NT2/D1 (cell line): ENCODE data around the gene SYT8.
"Not testable (repeated sequence)": the region's sequence is repeated elsewhere in the genome, so short reads cannot be mapped to it uniquely, and the experiment has no call there.

Source experiments
- DNase-seq: peaks from one replicate; pipeline ENCODE4 v3.0.0-alpha.2; 2011; ENCODE audit warnings: low read depth, low spot score
- H3K27me3 ChIP-seq: 2 replicates; pipeline ENCODE4 v1.6.0; 2011; ENCODE audit warnings: mild to moderate bottlenecking; ENCODE audit not compliant: insufficient read length, insufficient read depth
- H3K36me3 ChIP-seq: 2 replicates; pipeline ENCODE4 v1.6.1; 2011; ENCODE audit warnings: mild to moderate bottlenecking, low read length, mixed read lengths; ENCODE audit not compliant: insufficient read depth, insufficient read length
- H3K4me1 ChIP-seq: 2 replicates; pipeline ENCODE4 v1.5.1; 2011; ENCODE audit not compliant: insufficient read depth, insufficient read length
- H3K4me3 ChIP-seq: 2 replicates; pipeline ENCODE4 v1.5.1; 2011; ENCODE audit warnings: low read depth; ENCODE audit not compliant: insufficient read length
- H3K9ac ChIP-seq: 2 replicates; pipeline ENCODE4 v1.6.0; 2011; ENCODE audit warnings: low read depth; ENCODE audit not compliant: insufficient read length
- H3K9me3 ChIP-seq: 2 replicates; pipeline ENCODE4 v1.5.1; 2011; ENCODE audit warnings: mild to moderate bottlenecking, low read length; ENCODE audit not compliant: insufficient read depth
- SUZ12 ChIP-seq: IDR thresholded peaks from 2 replicates; pipeline ENCODE4 v1.6.1; 2011; ENCODE audit not compliant: insufficient read length, insufficient read depth; ENCODE audit errors: extremely low read depth
- YY1 ChIP-seq: IDR thresholded peaks from 2 replicates; pipeline ENCODE4 v1.6.1; 2011; ENCODE audit not compliant: insufficient read length, insufficient read depth
- ZNF274 ChIP-seq: IDR thresholded peaks from 2 replicates; pipeline ENCODE4 v1.6.1; 2011; ENCODE audit warnings: mild to moderate bottlenecking, low read depth, low read length

Gene SYT8

DNA sequence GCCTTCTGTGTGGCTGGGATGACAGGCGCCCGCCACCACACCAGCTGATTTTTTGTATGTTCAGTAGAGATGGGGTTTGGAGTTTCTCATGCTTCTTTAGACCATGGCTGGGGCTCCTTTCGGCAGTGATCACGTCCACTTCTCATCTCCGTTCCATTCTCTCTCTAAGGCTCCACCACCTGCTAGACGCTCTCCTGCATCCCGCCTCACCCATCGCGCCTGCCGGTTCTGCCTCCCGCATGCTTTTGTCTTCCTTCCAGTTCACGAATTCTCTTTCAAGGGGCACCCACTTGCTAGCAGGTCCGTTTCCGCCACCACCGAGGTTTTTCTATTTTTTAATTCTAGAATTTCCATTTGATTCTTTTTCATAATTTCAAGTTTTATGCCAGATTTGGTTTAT, 22.0 kb upstream of the SYT8 start:
- H3K9me3 ChIP-seq, result peaks cover 25% of the 10 kb centered on the region; the same call in 1 of the 2 replicates
- H3K9ac ChIP-seq, result no peak overlapping the region
- TF ChIP-seq ZNF274, result no peak
- no peak for TF ChIP-seq SUZ12
- no peaks in the 10 kb centered on the region for H3K36me3 ChIP-seq
- H3K27me3 ChIP-seq, result no peaks in the 10 kb centered on the region
- no peak for DNase-seq
- H3K4me1 ChIP-seq, result no peaks in the 10 kb centered on the region
- H3K4me3 ChIP-seq, result no peak overlapping the region

DNA sequence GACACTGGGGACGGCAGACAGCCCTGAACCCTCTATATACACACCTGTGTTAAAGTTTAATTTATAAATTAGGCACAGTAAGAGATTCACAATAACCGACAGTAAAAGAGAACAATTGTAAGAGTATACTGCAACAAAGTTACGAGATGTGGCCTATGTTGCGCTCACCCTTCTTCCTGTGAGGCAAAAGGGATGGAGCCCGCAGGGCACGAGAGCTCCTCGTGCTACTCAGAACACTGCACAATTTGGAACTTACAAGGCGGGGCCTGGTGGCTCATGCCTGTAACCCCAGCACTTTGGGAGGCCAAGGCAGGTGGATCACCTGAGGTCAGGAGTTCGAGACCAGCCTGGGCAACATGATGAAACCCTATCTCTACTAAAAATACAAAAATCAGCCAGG, 21.4 kb upstream of the SYT8 start:
- H3K4me3 ChIP-seq, H3K4me1 ChIP-seq, DNase-seq, H3K27me3 ChIP-seq, H3K9ac ChIP-seq, H3K36me3 ChIP-seq: not testable (repeated sequence)
- peaks cover 30% of the 10 kb centered on the region for H3K9me3 ChIP-seq

DNA sequence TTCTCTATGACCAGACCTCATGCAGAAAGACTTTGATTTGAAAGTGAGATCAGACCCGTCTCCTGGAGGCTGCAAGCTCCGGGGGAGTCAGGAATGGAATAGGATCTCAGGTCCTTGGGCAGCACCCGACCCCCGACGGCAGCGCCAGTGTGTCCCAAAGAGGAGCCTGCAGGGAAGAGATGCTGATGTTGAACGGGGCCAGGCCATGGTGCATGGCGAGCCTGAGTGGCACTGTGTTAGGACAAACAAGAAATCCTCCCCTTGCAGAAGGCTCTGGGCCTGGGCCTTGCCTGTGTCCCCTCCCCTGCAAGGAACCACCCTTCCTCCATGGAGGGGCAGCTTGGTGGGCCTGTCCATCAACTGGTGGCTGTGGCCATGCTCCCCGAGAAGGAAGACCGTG, 20.1 kb upstream of the SYT8 start:
- Histone ChIP-seq H3K4me1 (no peaks in the 10 kb centered on the region), H3K9me3 (peaks cover 40% of the 10 kb centered on the region), H3K9ac (no peak overlapping the region), H3K36me3 (no peaks in the 10 kb centered on the region), H3K4me3 (no peak overlapping the region), H3K27me3 (no peaks in the 10 kb centered on the region)
- DNase-seq, result no peak
- TF ChIP-seq YY1 (no peak), SUZ12 (no peak), ZNF274 (no peak)

DNA sequence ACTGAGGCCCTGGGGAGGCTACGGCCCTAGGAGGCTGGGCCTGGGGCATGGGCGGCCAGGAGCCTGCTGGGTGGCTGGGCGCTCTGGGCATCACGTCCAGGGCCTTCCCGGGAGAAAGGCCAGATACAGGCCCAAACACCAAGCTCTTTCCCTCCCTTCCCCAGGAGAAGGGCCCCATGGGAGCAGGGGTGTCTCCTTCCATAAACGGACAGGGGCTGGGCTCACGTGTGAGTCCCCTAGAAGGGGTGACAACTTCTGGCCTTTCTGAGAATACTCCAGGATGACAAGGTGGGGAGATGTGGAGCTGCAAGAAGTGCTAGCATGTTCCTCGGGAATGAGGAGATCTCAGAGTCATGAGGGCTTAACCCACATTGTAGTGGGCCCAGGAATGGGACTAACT, 19.5 kb upstream of the SYT8 start:
- Histone ChIP-seq H3K9me3 (peaks cover 38% of the 10 kb centered on the region), H3K9ac (no peak overlapping the region), H3K4me1 (no peaks in the 10 kb centered on the region), H3K36me3 (no peaks in the 10 kb centered on the region), H3K27me3 (no peaks in the 10 kb centered on the region), H3K4me3 (no peak overlapping the region)
- TF ChIP-seq ZNF274 (no peak), SUZ12 (no peak), YY1 (no peak)
- no peak for DNase-seq

DNA sequence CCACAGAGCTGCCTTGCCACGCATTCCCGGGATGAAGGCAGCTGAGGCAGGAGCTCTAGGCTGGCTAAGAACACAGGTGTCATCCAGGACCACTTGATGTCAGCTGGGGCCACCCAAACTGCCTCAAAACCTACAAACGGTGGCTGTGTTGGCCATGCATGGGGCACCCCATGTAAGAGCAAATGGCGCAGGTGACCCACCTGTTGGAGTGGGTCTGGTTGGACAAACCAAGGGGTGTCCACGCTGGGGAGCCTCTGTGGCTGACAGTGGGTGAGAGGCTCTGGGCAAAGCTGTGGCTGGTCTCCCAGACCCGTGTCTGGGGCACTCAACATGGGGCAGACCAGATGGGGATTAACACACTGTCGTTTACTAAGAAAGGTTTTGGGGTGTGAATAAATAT, 19.0 kb upstream of the SYT8 start:
- H3K36me3 ChIP-seq, result no peaks in the 10 kb centered on the region
- H3K4me3 ChIP-seq, result no peak overlapping the region
- no peak overlapping the region for H3K9ac ChIP-seq
- DNase-seq, result no peak
- H3K27me3 ChIP-seq, result no peaks in the 10 kb centered on the region
- H3K9me3 ChIP-seq, result peaks cover 38% of the 10 kb centered on the region
- TF ChIP-seq ZNF274, result no peak
- TF ChIP-seq YY1, result no peak
- no peak for TF ChIP-seq SUZ12
- no peaks in the 10 kb centered on the region for H3K4me1 ChIP-seq

DNA sequence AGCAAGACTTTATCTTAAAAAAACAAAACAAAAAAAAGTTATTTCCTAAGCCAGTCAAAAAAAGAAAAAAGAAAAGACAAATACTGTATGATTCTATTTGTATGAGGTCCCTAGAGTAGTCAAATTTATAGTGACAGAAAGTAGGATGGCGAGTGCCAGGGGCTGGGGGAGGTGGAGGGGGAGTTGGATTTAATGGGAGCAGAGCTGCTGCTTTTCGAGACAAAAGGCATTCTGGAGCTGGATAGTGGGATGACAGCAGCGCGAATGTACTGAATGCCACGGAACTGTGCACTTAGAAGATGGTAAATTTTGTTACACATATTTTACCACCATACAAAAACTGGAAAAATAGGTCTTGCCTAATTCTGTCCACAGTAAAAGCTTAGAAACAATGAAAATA, 17.8 kb upstream of the SYT8 start:
- H3K9ac ChIP-seq, result no peak overlapping the region
- no peaks in the 10 kb centered on the region for H3K36me3 ChIP-seq
- peaks cover 35% of the 10 kb centered on the region for H3K9me3 ChIP-seq
- no peak for TF ChIP-seq ZNF274
- no peak for TF ChIP-seq YY1
- no peak for TF ChIP-seq SUZ12
- H3K4me1 ChIP-seq, result no peaks in the 10 kb centered on the region
- no peaks in the 10 kb centered on the region for H3K27me3 ChIP-seq
- H3K4me3 ChIP-seq, result no peak overlapping the region
- DNase-seq, result no peak

DNA sequence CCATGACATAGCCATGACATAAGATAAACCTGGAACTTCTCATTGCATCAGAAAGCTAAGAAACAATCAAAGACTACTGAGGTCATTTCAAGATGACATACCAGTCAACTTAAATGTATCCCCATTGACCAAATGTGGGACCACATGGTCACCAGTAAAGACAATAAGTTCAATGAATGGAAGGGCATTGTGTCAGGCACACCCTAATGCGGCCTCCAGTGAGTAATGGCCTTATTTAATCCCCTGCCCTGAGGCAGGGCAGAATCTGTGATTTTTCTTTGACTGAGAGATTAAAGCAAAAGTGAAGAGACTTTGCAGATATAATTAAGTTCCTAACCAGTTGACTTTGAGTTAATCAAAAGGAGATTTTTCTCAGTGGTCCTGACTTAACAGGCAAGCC, 17.3 kb upstream of the SYT8 start:
- Histone ChIP-seq H3K4me1 (no peaks in the 10 kb centered on the region), H3K36me3 (no peaks in the 10 kb centered on the region), H3K4me3 (no peak overlapping the region), H3K27me3 (no peaks in the 10 kb centered on the region), H3K9me3 (peaks cover 30% of the 10 kb centered on the region), H3K9ac (no peak overlapping the region)
- TF ChIP-seq YY1, result no peak
- no peak for TF ChIP-seq SUZ12
- no peak for TF ChIP-seq ZNF274
- DNase-seq, result no peak

DNA sequence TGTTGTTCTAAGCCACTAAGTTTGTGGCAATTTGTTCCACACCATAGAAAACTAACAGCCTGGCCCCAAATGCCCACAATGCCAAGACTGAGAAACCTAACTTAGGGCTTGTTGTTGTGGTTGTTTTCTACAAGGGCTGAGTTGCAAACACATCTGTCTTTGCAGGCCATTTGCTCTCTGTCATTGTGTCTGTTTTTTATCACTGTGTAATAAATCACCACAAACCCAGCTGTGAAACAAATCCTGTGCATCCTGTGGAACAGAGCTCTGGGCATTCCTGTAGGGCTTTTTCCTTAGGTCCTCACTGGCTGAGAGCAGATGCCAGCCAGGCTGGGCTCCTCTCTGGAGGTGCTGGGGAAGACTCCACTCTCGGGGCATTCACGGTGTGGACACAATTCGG, 15.7 kb upstream of the SYT8 start:
- H3K27me3 ChIP-seq, result no peaks in the 10 kb centered on the region
- H3K4me1 ChIP-seq, result no peaks in the 10 kb centered on the region
- H3K4me3 ChIP-seq, result no peak overlapping the region
- DNase-seq, result no peak
- H3K9ac ChIP-seq, result no peak overlapping the region
- no peaks in the 10 kb centered on the region for H3K36me3 ChIP-seq
- TF ChIP-seq ZNF274 (no peak), SUZ12 (no peak), YY1 (no peak)
- peaks cover 26% of the 10 kb centered on the region for H3K9me3 ChIP-seq
